OCI-M1 (cell line): ENCODE data around the gene MRPL36.

Experiments used
- DNase-seq: peaks from one replicate; lab custom pipeline; 2025; lab: John Stamatoyannopoulos, UW

Gene MRPL36

GRCh38 chr5:1749346-1750124 is 50.1 kb downstream of the MRPL36 start:
- no peak for DNase-seq

- no peak for DNase-seq
Measured at GRCh38 chr5:1748845-1749244, 50.8 kb downstream of the MRPL36 start.
